IPS DF 6.9 (cell line): ENCODE results near the gene CENPC.
"Not testable (repeated sequence)": the region's sequence is repeated elsewhere in the genome, so short reads cannot be mapped to it uniquely, and the experiment has no call there.

Source experiments
- DNase-seq: peaks from one replicate; pipeline ENCODE4 v3.0.0-alpha.2; 2013; ENCODE audit warnings: low read depth, low spot score
- H3K27ac ChIP-seq: one replicate; pipeline ENCODE4 v1.5.1; 2013; ENCODE audit warnings: low read length, control low read depth
- H3K27me3 ChIP-seq: 2 replicates; pipeline ENCODE4 v1.6.1; 2013; ENCODE audit warnings: mild to moderate bottlenecking, low read length; ENCODE audit not compliant: control insufficient read depth, insufficient read depth
- H3K36me3 ChIP-seq: 2 replicates; pipeline ENCODE4 v1.6.1; 2013; ENCODE audit warnings: low read length; ENCODE audit not compliant: control insufficient read depth, insufficient read depth
- H3K4me1 ChIP-seq: 2 replicates; pipeline ENCODE4 v1.6.1; 2013; ENCODE audit warnings: low read length; ENCODE audit not compliant: control insufficient read depth, insufficient read depth
- H3K4me3 ChIP-seq: 2 replicates; pipeline ENCODE4 v1.5.1; 2013; ENCODE audit warnings: mild to moderate bottlenecking, low read length
- H3K9me3 ChIP-seq: 2 replicates; pipeline ENCODE4 v1.6.1; 2013; ENCODE audit warnings: low read length, inconsistent platforms; ENCODE audit not compliant: control insufficient read depth, insufficient read depth
- WGBS: extraction: QIAGEN DNeasy Blood & Tissue Kit; methylation state at CpG from one replicate; pipeline ENCODE4 v1.1.7; 2013; ENCODE audit warnings: mixed read lengths, missing lambda C conversion rate; ENCODE audit not compliant: insufficient read length, insufficient coverage; 5-methylcytosine and 5-hydroxymethylcytosine counted together

The CENPC gene

DNA sequence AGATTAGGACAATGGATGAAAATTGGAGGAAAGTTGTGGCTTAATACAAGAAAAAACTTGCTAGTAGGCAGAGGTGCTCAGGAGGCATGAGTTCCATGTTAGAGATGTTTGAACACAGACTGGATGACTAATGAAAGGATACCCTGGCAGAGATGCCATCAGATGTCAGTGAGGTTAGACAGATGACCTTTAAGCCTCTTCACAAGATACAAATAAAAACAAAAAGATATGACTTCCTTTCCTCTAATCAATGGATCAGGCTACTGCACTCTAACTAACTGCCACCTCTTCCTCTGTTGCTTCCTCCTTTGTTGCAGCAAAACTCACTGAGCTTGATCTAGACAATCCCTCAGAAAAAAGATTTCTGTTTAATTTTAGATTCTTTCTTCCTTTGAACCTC lies 27.9 kb upstream of the CENPC start:
- DNase-seq, result no peak
- Histone ChIP-seq H3K27ac (no peak overlapping the region), H3K36me3 (no peaks in the 10 kb centered on the region), H3K4me3 (no peak overlapping the region), H3K27me3 (no peaks in the 10 kb centered on the region), H3K9me3 (no peaks in the 10 kb centered on the region), H3K4me1 (no peaks in the 10 kb centered on the region)

DNA sequence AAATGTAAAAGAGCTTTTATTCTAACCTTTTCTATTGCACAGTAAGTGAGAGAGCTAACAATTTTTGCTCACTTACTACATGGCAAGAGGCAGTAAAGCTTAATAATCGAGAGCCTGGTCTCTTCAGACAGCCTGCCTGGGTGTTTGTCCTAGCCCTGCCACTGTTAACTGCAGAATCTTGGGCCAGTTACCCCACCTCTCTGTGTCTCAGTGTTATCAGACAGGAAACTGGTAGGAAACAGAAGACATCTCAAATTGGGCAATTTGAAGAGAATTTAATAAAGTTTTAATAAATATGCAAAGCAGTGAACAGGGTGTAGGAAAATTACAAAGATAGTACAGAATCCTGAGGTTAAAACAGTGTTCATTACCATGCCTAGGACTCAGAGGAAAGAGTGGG lies 26.7 kb upstream of the CENPC start:
- Histone ChIP-seq H3K9me3 (no peaks in the 10 kb centered on the region), H3K4me1 (no peaks in the 10 kb centered on the region), H3K36me3 (no peaks in the 10 kb centered on the region), H3K27me3 (no peaks in the 10 kb centered on the region), H3K27ac (no peak overlapping the region), H3K4me3 (no peak overlapping the region)
- no CpG with 5 or more reads among the region's 1 CpG for WGBS
- DNase-seq, result no peak

DNA sequence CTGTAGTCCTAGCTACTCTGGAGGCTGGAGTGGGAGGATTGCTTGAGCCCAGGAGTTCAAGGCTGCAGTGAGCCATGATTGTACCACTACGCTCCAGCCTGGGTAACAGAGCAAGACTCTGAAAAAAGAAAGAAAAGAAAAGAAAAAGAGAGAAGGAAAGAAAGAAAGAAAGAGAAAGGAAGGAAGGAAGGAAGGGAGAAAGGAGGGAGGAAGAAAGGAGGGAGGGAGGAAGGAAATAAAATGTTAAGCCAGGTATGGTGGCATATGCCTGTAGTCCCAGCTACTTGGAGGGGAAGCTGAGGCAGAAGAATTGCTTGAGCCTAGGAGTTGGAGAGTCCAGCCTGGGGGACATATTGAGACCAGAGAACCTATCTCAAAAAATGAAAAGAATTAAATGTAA lies 25.2 kb upstream of the CENPC start:
- Histone ChIP-seq H3K4me3 (no peak overlapping the region), H3K9me3 (no peaks in the 10 kb centered on the region), H3K27me3 (no peaks in the 10 kb centered on the region), H3K27ac (no peak overlapping the region), H3K4me1 (no peaks in the 10 kb centered on the region), H3K36me3 (no peaks in the 10 kb centered on the region)
- DNase-seq, result no peak
- no CpG with 5 or more reads among the region's 1 CpG for WGBS

DNA sequence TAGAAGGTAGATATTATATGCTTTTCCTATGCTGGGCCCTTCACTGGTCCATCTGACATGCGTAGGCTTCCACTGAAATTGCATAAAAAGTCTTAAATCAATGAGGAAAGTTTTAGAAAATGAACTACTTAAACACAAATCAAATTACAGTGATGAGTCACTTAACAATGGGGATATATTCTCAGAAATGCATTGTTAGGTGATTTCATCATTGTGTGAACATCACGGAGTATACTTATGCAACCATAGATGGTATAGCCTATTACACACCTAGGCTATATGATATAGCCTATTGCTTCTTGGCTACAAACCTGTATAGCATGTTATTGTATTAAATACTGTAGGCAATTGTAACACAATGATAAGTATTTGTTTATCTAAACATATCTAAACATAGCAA lies 23.5 kb upstream of the CENPC start:
- Histone ChIP-seq H3K4me3 (no peak overlapping the region), H3K27me3 (no peaks in the 10 kb centered on the region), H3K4me1 (no peaks in the 10 kb centered on the region), H3K9me3 (no peaks in the 10 kb centered on the region), H3K27ac (no peak overlapping the region), H3K36me3 (no peaks in the 10 kb centered on the region)
- no peak for DNase-seq
- no CpG with 5 or more reads among the region's 2 CpGs for WGBS

DNA sequence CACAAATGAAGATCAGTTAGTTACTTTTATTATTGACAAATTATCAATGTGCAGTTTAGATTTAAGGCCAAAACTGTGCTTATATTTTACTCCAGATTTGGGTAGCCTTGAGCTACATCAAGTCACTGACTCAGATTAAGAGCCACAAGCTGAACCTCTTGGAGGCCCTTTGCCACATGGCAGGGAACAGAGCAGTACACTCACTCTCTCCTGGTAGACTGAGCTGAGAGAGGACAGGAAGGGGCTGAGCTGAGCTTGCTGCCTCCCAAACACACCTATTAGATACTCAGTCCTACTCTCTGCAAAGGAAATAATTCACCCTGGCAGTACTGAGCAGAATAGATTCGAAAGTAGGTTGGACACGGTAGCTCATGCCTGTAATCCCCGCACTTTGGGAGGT lies 21.0 kb upstream of the CENPC start:
- DNase-seq, result no peak
- Histone ChIP-seq H3K4me1 (no peaks in the 10 kb centered on the region), H3K9me3 (no peaks in the 10 kb centered on the region), H3K4me3 (no peak overlapping the region), H3K27ac (no peak overlapping the region), H3K36me3 (no peaks in the 10 kb centered on the region), H3K27me3 (no peaks in the 10 kb centered on the region)
- no CpG with 5 or more reads among the region's 3 CpGs for WGBS

DNA sequence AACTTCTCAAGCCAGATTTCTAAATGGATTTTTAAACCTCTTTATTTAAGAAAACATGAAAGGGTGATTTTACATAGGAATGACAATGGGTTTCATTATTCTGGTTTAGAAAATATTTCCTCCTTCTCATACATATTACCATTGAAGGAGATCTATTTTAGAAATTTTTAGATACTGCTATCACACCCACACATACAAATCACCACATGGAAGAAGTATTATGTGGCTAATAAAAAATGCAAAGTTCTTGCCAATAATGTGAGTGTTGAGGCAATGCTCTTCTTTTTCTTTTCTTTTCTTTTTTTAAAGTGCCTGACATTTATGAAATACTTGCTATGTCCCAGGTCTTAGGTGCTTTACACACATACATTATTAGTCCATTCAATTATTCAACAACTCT lies 20.0 kb upstream of the CENPC start:
- Histone ChIP-seq H3K27ac (no peak overlapping the region), H3K27me3 (no peaks in the 10 kb centered on the region), H3K36me3 (no peaks in the 10 kb centered on the region), H3K4me1 (no peaks in the 10 kb centered on the region), H3K9me3 (no peaks in the 10 kb centered on the region), H3K4me3 (no peak overlapping the region)
- DNase-seq, result no peak

DNA sequence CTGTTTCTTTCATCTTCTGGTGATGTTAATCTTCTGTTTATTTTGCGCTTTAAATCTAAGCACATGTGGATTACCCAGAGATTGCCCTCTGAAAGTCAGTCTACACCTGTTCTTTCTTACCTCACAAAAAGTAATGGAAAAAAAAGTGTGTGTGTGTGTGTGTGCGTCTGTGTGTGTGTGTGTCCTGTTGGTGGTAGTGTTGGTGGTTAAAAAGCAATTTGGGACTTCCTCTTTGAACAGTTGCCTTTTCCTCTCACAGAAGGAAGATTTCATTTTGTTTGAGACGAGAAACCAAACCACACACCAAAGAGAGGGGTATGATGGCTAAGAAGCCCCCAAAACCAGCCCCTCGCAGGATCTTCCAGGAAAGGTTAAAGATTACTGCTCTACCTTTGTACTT lies 13.2 kb upstream of the CENPC start, which contains the start of gene STAP1:
STAP1 (plus strand) TSS at position 235 of the 400 bp plus-strand sequence; CDS start at position 318, 83 bp downstream.
- no peak within 1 kb of the TSS for H3K27ac ChIP-seq
- no CpG with 5 or more reads among the region's 4 CpGs for WGBS

DNA sequence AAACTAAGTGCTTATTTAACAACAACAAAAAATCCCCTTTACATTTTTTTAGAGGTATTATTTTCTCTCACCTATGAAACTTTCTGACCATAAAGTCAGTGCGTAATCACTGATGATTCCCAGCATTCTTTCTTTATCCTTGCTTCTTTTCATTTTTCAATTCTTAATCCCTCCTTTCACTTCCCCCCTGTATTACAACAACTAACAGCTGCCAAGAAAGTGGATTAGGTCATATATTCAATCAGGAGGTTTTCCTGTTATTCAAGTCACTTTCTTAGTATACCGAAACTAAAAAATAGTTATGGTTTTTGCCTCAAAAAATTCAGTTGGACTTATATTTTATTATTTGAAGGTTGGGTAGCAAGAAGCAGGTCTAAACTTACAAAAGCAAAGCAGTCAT lies 11.1 kb upstream of the CENPC start:
- no peaks in the 10 kb centered on the region for H3K27me3 ChIP-seq
- DNase-seq, result no peak
- no peaks in the 10 kb centered on the region for H3K4me1 ChIP-seq
- no CpG with 5 or more reads among the region's 2 CpGs for WGBS
- H3K9me3 ChIP-seq, result no peaks in the 10 kb centered on the region
- H3K27ac ChIP-seq, result no peak overlapping the region
- no peak overlapping the region for H3K4me3 ChIP-seq
- H3K36me3 ChIP-seq, result no peaks in the 10 kb centered on the region

More for the DNA sequence above, 13.2 kb upstream of the CENPC start, which contains the start of gene STAP1:
- Histone ChIP-seq H3K27me3 (no peaks in the 10 kb centered on the region), H3K9me3 (no peaks in the 10 kb centered on the region), H3K4me1 (no peaks in the 10 kb centered on the region), H3K36me3 (no peaks in the 10 kb centered on the region), H3K4me3 (no peak within 1 kb of the TSS)
- no peak for DNase-seq

DNA sequence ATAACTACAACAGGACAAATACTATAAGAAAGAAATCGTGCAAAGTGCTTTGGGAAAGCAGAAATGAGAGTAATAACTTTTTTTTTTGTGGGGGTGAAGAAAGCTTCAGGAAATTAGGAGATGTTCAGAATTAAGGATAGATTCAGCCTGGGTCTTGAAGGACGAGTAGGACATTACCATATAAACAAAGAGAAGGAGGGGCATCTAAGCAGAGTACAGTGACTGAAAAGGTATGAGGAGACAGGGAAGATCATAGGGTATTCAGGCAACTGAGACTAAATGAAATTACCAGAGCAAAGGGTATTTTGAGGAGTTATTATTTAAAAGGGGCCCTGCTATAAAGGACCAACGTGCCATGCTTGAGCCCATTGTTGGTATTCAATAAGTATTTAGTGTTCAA lies 10.1 kb upstream of the CENPC start:
- H3K27me3 ChIP-seq, result no peaks in the 10 kb centered on the region
- no peak for DNase-seq
- H3K9me3 ChIP-seq, result no peaks in the 10 kb centered on the region
- H3K27ac ChIP-seq, result no peak overlapping the region
- WGBS, result no CpG with 5 or more reads among the region's 3 CpGs
- H3K4me3 ChIP-seq, result no peak overlapping the region
- no peaks in the 10 kb centered on the region for H3K36me3 ChIP-seq
- H3K4me1 ChIP-seq, result no peaks in the 10 kb centered on the region

DNA sequence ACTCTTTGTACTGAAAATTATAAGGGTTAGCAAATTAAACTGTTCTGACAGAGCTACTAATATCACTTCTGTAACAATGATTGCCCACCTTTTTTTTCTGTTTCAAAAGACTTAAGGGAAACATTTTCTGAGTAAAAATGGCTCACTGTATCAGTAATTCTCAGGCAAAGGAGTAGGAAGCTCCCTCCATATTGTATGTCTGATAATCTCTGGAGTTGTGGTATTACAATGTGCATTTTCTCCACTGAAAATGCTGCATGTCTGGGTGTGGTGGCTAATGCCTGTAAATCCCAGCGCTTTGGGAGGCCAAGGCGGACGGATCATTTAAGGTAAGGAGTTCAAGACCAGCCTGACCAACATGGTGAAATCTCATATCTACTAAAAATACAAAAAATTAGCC lies 8.8 kb upstream of the CENPC start:
- no peak for DNase-seq
- no peaks in the 10 kb centered on the region for H3K36me3 ChIP-seq
- no CpG with 5 or more reads among the region's 3 CpGs for WGBS
- no peaks in the 10 kb centered on the region for H3K9me3 ChIP-seq
- no peak overlapping the region for H3K27ac ChIP-seq
- no peak overlapping the region for H3K4me3 ChIP-seq
- no peaks in the 10 kb centered on the region for H3K27me3 ChIP-seq
- H3K4me1 ChIP-seq, result no peaks in the 10 kb centered on the region

DNA sequence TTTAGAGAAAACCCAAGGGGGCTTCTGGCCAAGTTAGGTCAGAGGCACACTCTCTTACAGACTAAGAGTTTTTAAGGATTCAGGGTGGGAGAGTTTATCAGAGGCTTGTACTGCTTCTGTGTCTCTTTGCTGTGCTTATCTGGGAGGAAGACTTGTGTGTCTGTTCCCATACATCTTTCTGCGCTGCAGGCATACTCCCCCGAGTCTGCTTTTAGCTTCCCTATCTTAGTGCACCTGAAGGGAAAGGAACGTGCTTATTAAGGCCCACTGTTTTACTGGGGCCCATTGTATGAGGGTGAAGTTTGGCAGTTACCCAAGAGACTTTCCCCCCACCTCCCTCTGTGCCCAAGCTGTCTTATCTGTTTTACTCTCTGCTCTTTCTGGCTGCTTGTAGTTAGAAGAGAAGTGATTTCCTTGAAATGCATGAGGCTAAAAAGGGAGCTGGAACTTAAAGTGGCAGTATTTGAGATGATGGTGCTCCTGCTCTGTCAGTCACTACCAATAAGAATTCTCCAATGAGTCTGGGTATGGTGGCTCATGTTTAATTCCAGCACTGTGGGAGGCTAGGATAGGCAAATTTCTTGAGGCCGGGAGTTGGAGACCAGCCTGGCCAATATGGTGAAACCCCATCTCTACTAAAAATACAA lies 7.0 kb upstream of the CENPC start:
- H3K9me3 ChIP-seq, H3K36me3 ChIP-seq, H3K4me1 ChIP-seq, H3K27me3 ChIP-seq, DNase-seq, H3K4me3 ChIP-seq, H3K27ac ChIP-seq: not testable (repeated sequence)
- no CpG with 5 or more reads among the region's 4 CpGs for WGBS
